ENCODE results near the gene LRRC28.

GRCh38 chr15:99399618-99400017 is 148.3 kb downstream of the LRRC28 start:
- TF ChIP-seq HDAC6 (IDR thresholded peaks at IDR 0.05; ENCODE audit: unreplicated experiment) (no peak), IKZF2 (IDR thresholded peaks at IDR 0.05) (no peak), CBFB (IDR thresholded peaks at IDR 0.05; ENCODE audit: low read depth) (no peak), CTCF (IDR thresholded peaks at IDR 0.05 in 2 of 3, conservative IDR thresholded peaks at IDR 0.05 in 1 of 3; ENCODE audit: control insufficient read depth in 2 of 3, extremely low read depth in 1 of 3, insufficient read depth in 1 of 3, low read depth in 3 of 3, low read length in 3 of 3) (no peak), CEBPZ (IDR thresholded peaks at IDR 0.05; ENCODE audit: low read depth, low read length) (no peak), POLR2AphosphoS2 (IDR thresholded peaks at IDR 0.05; ENCODE audit: low read depth, low read length) (no peak), ZZZ3 (IDR thresholded peaks at IDR 0.05; ENCODE audit: control insufficient read depth, insufficient read length, low read depth) (no peak), NR2C2 (IDR thresholded peaks at IDR 0.05; ENCODE audit: borderline replicate concordance, control insufficient read depth, insufficient read length, low read depth) (no peak), SIN3A (IDR thresholded peaks at IDR 0.05; ENCODE audit: low read depth, low read length) (no peak), POLR2AphosphoS5 (IDR thresholded peaks at IDR 0.05; ENCODE audit: low read length) (no peak), EZH2 (IDR thresholded peaks at IDR 0.05; ENCODE audit: borderline replicate concordance, control insufficient read depth, low read depth, low read length) (no peak), SREBF2 (IDR thresholded peaks at IDR 0.05; ENCODE audit: low read length) (no peak), NFIC (IDR thresholded peaks at IDR 0.05; ENCODE audit: low read depth, low read length) (no peak)
